ENCODE results near the gene HSPE1.
"Not testable (repeated sequence)": the region's sequence is repeated elsewhere in the genome, so short reads cannot be mapped to it uniquely, and the experiment has no call there.

The HSPE1 gene

DNA sequence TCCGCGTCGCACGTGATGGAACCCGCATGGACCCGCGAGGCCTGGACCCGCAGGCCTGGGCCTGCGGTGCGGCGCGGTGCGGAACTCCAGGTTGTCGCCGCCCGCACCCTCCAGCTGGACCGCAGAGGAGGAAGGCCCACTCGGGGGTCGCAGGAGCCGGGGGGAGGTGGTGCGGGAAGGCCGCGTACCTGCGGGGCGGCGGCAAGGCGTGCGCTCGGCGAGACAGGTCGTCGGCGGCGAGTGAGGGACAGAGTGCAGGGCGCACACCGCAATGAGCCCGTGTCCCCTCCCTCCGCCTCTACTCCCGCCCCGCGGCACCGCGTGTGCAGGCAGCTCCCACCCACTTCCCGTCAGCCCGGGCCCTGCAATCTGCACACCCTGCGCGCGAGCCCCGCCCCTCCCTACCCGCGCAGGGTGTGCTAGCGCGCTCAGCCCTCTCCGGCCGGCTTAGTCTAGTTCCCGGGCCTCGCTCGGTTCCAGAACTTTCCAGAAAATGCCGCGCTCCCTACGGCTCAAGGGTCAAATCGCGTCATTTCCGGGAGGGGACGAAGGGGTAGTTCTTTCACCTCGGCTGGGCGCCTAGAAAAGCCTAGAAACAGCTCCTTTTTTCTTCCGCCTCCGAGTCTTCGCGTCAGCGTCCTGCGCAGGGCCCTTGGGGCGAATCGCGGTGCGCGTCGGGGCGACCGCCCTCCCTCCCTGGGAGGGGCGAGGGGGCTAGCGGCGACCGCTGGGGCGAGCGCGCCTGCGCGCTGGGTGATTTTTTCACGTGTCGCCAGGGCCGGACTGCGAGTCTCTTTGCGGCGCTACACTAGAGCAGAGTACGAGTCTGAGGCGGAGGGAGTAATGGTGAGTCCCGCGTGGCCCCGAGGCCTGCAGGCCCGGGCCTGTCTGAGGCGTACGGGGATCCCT, at the start of gene HSPE1, which contains the start of gene HSPD1:
HSPE1 (plus strand) TSS at position 786 of the 909 bp plus-strand sequence; CDS start at position 844, 58 bp downstream.
HSPD1 (minus strand) TSS at position 247 of the 909 bp plus-strand sequence. CDS start 992 bp downstream, outside the sequence.
- DNase-seq (ENCODE audit: extremely low spot score, insufficient read length, low read depth), result peak; percentile 89
- peak; percentile 98 for FAIRE-seq

DNA sequence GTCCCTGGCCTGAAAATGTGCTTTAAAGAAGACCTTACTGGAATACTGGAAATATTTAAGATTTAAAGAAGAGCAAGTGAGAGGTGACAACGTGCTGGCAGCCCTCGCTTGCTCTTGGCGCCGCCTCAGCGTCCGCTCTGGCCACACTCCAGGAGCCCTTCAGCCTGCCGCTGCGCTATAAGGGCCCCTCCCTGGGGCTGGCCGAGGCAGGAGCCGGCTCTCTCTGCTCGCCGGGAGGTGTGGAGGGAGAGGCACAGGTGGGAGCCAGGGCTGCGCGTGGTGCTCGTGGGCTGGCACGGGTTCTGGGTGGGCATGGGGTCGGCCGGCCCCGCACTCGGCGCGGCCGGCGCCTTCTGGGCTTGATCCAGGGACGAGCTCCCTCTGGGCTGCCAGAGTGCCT, 49.7 kb upstream of the HSPE1 start:
- FAIRE-seq (no peak), DNase-seq (ENCODE audit: extremely low spot score, insufficient read length, low read depth) (no peak)

DNA sequence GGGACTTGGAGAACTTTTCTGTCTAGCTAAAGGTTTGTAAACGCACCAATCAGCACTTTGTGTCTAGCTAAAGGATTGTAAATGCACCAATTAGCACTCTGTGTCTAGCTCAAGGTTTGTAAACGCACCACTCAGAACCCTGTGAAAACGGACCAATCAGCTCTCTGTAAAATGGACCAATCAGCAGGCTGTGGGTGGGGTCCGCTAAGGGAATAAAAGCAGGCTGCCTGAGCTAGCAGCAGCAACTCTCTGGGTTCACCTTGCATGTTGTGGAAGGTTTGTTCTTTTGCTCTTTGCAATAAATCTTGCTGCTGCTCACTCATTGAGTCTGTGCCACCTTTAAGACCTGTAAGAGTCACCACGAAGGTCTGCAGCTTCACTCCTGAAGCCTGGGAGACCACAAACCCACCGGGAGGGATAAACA, 49.2 kb upstream of the HSPE1 start:
- FAIRE-seq; DNase-seq (ENCODE audit: extremely low spot score, insufficient read length, low read depth): not testable (repeated sequence)

DNA sequence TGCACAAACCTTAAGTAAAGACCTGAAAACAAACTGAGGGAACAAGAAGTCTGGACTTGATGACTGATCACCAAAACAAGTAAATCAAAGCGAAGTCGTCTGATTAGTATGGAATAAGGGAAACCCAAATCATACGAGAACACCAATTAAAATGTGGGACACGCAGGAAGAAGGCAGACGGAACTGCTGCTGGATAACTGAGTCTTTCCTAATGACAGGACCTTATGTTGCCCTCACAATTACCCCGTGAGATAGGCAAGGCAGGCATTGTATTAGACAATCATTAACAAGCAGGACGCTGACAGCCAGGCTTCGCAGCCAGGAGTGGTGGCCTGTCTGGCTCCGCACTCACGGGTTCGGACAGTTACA, 47.4 kb upstream of the HSPE1 start:
- FAIRE-seq (no peak), DNase-seq (ENCODE audit: extremely low spot score, insufficient read length, low read depth) (no peak)

DNA sequence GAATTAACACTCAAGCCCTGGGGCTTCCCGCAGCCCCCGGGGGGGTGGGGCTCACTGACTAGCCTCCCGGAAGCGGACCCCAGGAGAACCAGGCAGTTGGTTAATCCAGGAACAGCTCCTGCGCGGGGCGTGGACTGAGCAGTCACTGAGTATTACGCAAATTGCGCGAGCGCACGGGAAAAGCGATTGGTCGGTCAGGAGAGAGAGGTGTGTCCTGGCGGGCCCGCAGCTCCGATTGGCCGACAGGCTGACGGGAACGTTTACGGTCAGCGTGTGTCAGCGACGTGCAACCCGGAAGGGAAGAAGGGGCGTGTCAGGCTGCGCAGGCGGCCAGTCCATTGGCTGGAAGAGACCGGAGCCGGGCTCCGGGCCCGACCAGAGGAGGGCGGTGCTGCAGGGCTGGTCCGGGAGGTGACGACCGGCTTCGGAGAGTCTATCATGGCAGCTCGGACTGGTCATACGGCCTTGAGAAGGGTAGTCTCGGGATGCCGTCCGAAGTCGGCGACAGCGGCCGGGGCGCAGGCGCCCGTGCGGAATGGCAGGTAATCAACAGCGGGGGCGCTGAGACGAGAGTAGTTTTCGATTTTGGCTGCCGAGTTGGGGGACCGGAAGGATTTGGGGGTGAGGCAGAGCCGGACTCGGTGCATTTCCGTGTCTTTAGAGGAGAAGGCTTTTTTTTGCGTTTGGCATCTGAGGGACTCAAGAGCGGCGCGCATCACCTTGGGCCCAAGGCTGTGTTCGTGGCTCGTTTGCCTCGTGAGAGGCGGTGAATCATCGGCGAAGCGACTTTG, 46.9 kb upstream of the HSPE1 start, which contains the start of gene COQ10B:
COQ10B (plus strand) TSS at position 430 of the 791 bp plus-strand sequence; CDS start at position 439, 9 bp downstream.
- FAIRE-seq, result peak; percentile 99

DNA sequence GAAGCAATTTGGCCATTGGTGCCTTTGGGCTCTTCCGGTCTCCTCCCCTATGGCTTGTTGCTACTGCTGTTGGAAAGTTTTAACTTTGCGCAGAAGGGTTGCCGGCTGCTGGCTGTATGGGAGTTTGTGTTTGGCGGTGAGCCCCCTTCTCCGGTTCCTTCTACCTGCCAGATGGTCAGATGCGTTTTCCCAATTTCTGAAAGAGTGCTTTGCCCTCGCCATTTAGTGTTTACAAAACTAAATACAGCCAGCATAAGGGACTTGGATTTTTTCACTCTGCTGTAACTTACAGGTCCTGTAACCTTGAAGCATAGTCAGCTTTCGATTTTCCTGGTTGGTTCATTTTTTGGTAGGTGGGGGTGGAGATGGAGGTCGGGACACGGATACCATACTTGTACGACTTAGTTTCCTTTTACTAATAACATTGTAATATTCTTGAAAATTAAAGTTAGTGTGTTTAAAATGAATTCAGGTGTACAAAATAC, 46.2 kb upstream of the HSPE1 start:
- FAIRE-seq (no peak), DNase-seq (ENCODE audit: extremely low spot score, insufficient read length, low read depth) (peak; percentile 32)

More for the DNA sequence above, 46.9 kb upstream of the HSPE1 start, which contains the start of gene COQ10B:
- DNase-seq (ENCODE audit: extremely low spot score, insufficient read length, low read depth), result peak; percentile 92

DNA sequence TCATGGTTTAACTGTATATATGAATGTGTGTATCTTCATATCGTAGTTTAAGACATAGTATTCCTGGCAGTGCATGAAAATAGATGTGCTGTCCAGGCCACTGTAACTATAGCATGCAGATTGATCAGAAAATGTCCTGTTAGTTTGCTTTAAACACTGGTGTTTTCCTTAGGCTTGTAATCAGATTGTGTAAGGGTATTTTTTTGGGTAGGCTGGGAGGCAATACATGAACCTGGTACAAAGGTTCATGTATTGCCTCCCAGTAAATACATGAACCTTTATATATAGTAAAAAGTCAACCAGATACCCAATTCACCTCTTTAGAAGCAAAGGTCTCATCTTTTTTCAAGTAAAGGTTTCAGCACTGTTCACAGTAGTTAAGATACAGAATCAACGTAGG, 45.3 kb upstream of the HSPE1 start:
- FAIRE-seq (no peak), DNase-seq (ENCODE audit: extremely low spot score, insufficient read length, low read depth) (no peak)

DNA sequence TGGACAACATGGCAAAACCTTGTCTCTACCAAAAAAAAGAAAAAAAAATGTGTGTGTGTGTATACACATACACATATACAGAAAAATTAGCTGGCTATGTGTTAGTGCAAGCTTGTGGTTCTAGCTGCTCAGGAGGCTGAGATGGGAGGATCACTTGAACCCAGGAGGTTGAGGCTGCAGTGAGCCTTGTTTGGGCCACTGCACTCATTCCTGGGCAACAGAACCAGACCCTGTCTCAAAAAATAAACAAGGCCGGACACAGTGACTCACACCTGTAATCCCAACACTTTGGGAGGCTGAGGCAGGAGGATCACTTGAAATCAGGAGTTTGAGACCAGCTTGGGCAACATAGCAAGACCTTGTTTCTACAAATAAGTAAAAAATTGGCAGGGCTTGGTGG, 44.8 kb upstream of the HSPE1 start:
- DNase-seq (ENCODE audit: extremely low spot score, insufficient read length, low read depth) (no peak), FAIRE-seq (no peak)

DNA sequence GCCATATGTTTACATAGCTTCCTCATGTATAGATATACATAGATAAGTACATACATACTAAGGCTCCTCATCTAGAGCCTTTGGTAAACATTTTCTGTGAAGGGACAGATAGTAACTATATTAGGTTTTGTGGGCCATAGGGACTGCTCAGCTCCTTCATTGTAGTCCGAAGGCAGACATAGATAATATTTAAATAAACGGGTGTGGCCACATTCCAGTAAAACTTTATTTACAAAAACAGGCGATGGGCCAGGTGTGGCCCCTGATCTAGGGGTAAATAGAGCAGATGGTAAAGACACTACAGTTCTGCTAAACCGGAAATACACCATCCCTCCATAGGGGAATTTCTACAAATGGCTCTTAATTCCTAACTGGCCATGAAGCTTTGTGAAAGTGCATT, 39.5 kb upstream of the HSPE1 start:
- DNase-seq (ENCODE audit: extremely low spot score, insufficient read length, low read depth) (no peak), FAIRE-seq (no peak)

DNA sequence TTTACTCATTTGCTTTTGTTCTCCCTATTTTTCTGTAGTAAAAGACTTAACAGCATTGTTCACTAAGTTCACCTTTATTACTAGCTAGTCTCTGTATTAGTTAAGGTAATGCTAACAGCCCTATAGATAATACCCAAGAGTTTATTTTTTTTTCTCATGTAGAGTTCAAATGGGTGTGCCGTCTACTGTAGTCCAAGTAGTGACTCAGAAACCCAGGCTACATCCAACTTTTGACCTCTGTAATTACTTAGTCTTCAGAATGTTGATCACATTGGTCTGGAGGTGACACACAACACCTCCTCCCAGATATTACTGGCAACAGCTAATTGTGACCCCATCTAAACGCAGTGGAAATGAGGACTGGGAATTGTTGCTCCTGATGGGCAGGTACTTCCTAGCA, 39.1 kb upstream of the HSPE1 start:
- FAIRE-seq (no peak), DNase-seq (ENCODE audit: extremely low spot score, insufficient read length, low read depth) (no peak)

DNA sequence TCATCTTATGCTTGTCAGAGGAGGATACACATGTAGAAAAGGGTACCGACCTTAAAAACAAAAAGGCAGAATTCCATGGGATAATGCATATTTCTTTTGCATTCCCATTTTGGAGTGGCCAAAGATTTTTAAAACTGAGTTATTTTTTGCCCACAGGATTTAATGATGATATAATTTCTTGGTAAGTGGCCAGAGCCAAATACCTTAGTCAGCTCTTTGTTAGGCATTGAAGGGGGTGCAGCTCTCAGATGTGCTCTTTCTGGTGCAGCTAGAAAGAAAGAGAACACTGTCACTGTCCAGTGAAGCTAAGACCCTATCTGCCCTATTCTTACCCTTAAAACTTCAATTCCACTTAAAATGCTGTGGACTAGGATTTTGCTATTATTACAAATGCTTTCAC, 36.0 kb upstream of the HSPE1 start:
- no peak for DNase-seq (ENCODE audit: extremely low spot score, insufficient read length, low read depth)
- no peak for FAIRE-seq

DNA sequence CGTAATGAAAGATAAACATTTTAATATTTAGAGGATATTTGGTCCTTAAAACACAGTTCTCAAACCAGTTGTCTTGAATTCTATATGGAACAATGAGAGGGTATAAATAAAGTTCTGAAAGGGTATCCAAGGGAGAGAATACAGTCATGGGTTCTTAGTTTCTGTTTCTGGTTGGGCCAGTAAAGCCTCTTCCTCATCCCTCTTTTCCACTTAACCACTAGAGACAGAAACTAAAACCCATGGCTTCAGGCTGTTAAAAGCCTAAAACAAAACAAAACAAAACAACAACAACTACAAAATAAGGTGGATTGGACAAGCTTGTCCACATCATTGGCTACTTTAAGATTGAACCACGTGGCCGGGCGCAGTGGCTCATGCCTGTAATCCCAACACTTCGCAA, 28.0 kb upstream of the HSPE1 start:
- DNase-seq (ENCODE audit: extremely low spot score, insufficient read length, low read depth) (no peak), FAIRE-seq (no peak)

DNA sequence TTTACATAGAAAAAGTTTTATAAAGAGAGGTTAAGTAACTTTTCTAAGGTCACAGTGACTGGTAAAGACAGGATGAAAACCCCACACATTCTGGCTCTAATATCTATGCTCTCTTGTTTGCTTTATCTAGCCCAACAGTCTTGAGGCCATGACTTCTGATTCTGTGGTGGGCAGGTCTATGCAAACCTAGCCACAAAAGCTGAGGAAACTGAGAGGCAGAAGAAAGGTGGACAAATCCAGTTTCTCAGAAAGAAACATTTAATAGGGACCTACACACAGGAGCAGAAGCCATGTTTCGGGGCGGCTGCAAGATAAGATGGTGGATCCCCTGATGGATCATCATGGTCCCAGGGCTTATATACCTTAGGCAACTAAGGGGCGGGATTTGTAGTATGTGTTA, 22.4 kb upstream of the HSPE1 start:
- DNase-seq (ENCODE audit: extremely low spot score, insufficient read length, low read depth), result no peak

DNA sequence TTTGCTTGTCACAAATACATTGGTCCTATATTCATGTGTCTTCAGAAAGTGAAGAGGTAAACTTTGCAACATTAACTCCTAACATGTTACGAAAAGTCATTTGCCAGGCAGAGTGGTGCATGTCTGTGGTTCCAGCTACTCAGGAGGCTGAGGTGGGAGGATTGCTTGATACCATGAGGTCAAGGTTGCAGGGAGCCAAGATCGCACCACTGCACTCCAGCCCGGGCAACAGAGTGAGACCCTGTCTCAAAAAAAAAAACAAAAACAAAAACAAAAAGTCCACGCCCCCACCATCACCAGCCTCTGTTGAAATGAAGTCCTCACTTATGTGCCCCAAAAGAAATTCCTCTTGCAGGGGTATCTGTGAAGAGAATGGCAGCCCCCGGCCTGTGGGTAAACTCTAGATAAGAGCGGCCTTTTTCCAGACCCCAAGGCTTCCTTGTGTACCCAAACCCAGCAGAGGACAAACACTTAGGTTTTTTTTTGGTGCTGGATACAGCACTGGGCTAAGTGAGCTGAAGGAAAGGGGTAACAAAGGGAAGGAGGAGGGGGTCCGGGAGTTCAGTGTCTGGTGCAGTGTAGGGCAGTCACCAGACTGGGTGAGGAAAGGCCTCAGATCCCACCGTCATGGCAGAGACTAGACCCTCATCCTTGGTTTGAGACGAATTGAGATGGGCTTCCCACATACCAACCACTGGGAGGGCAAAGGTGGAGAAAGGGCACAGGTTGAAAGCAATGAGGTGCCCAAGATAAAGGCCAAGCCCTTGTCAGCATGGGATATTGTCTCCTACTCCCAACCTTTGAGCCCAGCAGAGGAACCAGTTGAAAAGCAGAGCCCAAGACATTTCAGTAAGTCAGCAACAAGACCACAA, 19.8 kb upstream of the HSPE1 start:
- FAIRE-seq, result no peak

More for the DNA sequence above, 22.4 kb upstream of the HSPE1 start:
- no peak for FAIRE-seq

DNA sequence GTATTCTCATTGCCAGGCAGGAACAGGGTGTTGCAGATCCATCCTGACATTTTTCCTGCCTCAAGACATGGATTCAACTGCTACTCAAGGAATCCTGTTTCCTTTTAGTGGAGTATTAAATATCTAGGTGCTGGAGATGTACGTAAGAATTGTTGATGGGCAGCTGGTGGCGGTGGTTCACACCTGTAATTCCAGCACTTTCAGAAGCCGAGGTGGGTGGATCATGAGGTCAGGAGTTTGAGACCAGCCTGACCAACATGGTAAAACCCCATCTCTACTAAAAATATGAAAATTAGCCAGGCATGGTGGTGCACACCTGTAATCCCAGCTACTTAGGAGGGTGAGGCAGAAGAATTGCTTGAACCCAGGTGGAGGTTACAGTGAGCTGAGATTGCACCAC, 15.9 kb upstream of the HSPE1 start:
- not testable (repeated sequence) for DNase-seq (ENCODE audit: extremely low spot score, insufficient read length, low read depth); FAIRE-seq

More for the DNA sequence above, 19.8 kb upstream of the HSPE1 start:
- no peak for DNase-seq (ENCODE audit: extremely low spot score, insufficient read length, low read depth)

DNA sequence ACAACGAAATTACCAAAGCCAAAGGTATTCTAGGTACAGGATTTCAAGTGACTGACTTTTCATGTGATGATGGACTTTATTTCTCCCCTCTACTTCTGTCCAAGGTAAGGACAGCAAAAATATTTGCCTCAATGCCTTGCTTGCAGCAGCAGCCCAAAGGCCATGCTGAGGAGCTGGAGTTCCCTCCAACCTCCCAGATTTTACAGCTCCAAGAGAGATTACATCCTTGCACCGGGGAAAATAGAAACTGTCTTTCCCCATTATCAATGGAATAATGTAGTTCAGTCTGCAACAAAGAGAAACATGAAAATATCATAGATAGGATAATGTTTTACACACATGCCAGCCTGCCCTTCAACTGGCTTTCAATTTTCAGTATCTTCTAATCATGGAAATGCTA, 14.0 kb upstream of the HSPE1 start:
- no peak for DNase-seq (ENCODE audit: extremely low spot score, insufficient read length, low read depth)
- no peak for FAIRE-seq

DNA sequence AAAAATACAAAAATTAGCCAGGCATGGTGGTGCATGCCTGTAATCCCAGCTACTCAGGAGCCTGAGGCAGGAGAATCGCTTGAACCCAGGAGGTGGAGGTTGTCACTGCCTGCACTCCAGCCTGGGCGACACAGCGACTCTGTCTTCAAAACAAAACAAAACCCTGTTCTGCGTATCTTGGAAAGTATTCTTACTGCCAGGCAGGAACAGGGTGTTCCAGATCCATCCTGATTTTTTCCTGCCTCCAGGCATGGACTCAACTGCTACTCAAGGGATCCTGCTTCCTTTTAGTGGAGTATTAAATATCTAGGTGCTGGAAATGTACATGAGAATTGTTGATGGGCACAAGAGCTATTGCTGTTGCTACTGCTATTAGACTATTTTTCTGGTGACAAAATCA, 12.8 kb upstream of the HSPE1 start:
- FAIRE-seq (no peak), DNase-seq (ENCODE audit: extremely low spot score, insufficient read length, low read depth) (no peak)

DNA sequence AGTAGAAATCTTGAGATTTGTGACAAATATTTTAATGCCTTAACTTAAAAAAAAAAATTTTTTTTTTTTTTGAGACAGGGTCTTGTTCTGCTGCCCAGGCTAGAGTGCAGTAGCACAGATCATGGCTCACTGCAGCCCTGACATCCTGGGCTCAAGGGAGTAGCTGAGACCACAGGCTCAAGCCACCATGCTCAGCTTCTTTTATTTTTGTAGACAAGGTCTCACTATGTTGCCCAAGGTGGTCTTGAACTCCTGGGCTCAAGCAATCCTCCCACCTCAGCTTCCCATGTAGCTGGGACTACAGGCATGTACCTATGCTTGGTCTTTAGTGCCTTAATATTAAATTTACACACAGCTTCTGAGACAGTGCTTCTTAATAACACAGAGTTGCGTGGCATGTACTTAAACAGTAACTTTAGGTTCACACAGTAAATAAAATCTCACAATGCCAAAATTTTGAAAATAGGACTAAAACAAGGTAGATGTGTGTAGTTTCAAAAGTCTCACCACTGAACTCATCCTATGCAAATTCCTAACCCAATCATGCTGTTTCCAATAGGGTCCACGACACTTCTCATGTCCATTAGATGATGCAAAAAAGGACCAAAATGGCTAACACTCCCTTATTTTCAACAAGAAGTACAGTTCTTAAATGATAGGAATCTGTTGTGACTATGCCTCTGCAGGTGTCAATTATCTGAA, 4.6 kb upstream of the HSPE1 start:
- DNase-seq (ENCODE audit: extremely low spot score, insufficient read length, low read depth), result no peak
- no peak for FAIRE-seq

DNA sequence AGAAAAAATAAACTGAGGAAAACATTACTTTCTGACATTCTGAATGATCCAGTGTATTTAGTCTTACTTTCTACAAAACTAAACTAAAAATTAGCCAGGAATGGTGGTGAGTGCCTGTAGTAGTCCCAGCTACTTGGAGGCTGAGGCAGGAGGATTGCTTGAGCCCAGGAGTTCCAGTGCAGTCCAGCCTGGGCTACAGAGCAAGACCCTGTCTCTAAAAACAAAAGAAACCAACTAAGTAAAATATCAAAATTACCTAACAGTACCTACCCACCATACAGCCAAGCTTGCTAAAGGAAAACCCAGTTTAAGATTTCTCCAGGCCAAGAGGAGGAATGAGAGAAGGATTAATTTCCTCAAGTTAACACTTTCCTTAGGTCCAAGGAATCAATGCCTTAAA, 3.5 kb upstream of the HSPE1 start:
- no peak for FAIRE-seq
- no peak for DNase-seq (ENCODE audit: extremely low spot score, insufficient read length, low read depth)
